PC-3 (cell line): ENCODE measurements around the gene SAMM50. TPM values are rescaled to one million over a fixed set of nuclear protein-coding genes. Genes with fewer than 3 reads are reported as not detected.

ENCODE experiments used
- ATAC-seq: fragments of 200-7000 bp; cut with Tn5 transposase; 2 replicates; pipeline ENCODE4 v1.9.1; 2020; ENCODE audit warnings: mild to moderate bottlenecking, moderate library complexity
- BruUV-seq: library from RNA; stranded (reverse); fragments of 400-500 nt; replicated peaks from 2 replicates; lab custom pipeline; 2021; lab: Mats Ljungman, UMichigan
- CTCF ChIA-PET: fragments of 300-600 bp; sonication (Branson Sonifier 250); formaldehyde crosslinking; loops from one replicate; lab custom pipeline; 2022; ENCODE audit warnings: antibody characterized with exemption; lab: Charles Lee
- POLR2A ChIA-PET: fragments of 300-600 bp; sonication (Branson Sonifier 250); formaldehyde crosslinking; loops from one replicate; lab custom pipeline; 2022; ENCODE audit warnings: antibody characterized with exemption; ENCODE audit not compliant: unreplicated experiment; lab: Charles Lee
- DNase-seq: peaks from one replicate; pipeline ENCODE4 v3.0.0-alpha.2; 2015
- H2AFZ ChIP-seq: fragments of 300-600 bp; sonication (generic); 2 replicates; pipeline ENCODE4 v1.6.0; 2016; ENCODE audit warnings: antibody characterized with exemption, low read length
- H3F3A ChIP-seq: fragments of 300-600 bp; sonication (generic); one replicate; pipeline ENCODE4 v1.6.0; 2017; ENCODE audit warnings: antibody characterized with exemption, low read length, control low read depth, mild to moderate bottlenecking; ENCODE audit not compliant: unreplicated experiment
- H3K27ac ChIP-seq: fragments of 300-600 bp; sonication (generic); 2 replicates; pipeline ENCODE4 v1.5.1; 2016; ENCODE audit warnings: mild to moderate bottlenecking, low read length
- H3K27me3 ChIP-seq: fragments of 300-600 bp; sonication (generic); 2 replicates; pipeline ENCODE4 v1.6.1; 2016; ENCODE audit warnings: low read length, mixed read lengths
- H3K36me3 ChIP-seq: fragments of 300-600 bp; sonication (generic); 2 replicates; pipeline ENCODE4 v1.6.1; 2016; ENCODE audit warnings: low read depth, mixed run types, low read length, mixed read lengths
- H3K4me1 ChIP-seq: fragments of 300-600 bp; sonication (generic); 2 replicates; pipeline ENCODE4 v1.5.1; 2016; ENCODE audit warnings: low read length; ENCODE audit not compliant: insufficient read depth
- H3K4me2 ChIP-seq: fragments of 300-600 bp; sonication (generic); 2 replicates; pipeline ENCODE4 v1.6.0; 2016; ENCODE audit warnings: low read length
- H3K4me3 ChIP-seq: fragments of 300-600 bp; sonication (generic); 2 replicates; pipeline ENCODE4 v1.5.1; 2016; ENCODE audit warnings: mild to moderate bottlenecking, low read length, mixed read lengths
- H3K79me2 ChIP-seq: fragments of 300-600 bp; sonication (generic); 2 replicates; pipeline ENCODE4 v1.6.1; 2017; ENCODE audit warnings: low read length, mixed read lengths
- H3K9ac ChIP-seq: fragments of 300-600 bp; sonication (generic); 2 replicates; pipeline ENCODE4 v1.6.0; 2016; ENCODE audit warnings: mild to moderate bottlenecking, low read length
- H3K9me2 ChIP-seq: fragments of 300-600 bp; sonication (generic); replicated peaks from 2 replicates; pipeline ENCODE4 v1.6.1; 2016; ENCODE audit warnings: mixed run types, low read length, mixed read lengths
- H3K9me3 ChIP-seq: fragments of 300-600 bp; sonication (generic); 2 replicates; pipeline ENCODE4 v1.6.1; 2016; ENCODE audit warnings: low read length, mixed read lengths
- H4K20me1 ChIP-seq: fragments of 300-600 bp; sonication (generic); 2 replicates; pipeline ENCODE4 v1.6.1; 2016; ENCODE audit warnings: low read length, mixed read lengths
- EZH2 ChIP-seq: fragments of 300-600 bp; sonication (generic); IDR thresholded peaks from one replicate; pipeline ENCODE4 v1.6.1; 2017; ENCODE audit warnings: antibody characterized with exemption, mild to moderate bottlenecking, low read length; ENCODE audit not compliant: unreplicated experiment
- EZH2phosphoT487 ChIP-seq: fragments of 300-600 bp; sonication (generic); IDR thresholded peaks from 2 replicates; pipeline ENCODE4 v1.6.1; 2018; ENCODE audit warnings: mild to moderate bottlenecking, antibody characterized with exemption, low read length, borderline replicate concordance
- intact Hi-C: fragments of 100-400 bp; cut with micrococcal nuclease; formaldehyde crosslinking; loops from 2 replicates; pipeline ENCODE4 v1.9.0; 2023
- total RNA-seq: library from RNA; depleted of rRNA; stranded (reverse); fragments of >200 nt; gene quantifications from 2 replicates; pipeline ENCODE4 v1.2.3, GENCODE V29; 2014
- TF ChIP-seq, protein P1 (sequence below): fragments of 300-600 bp; sonication (generic); conservative IDR thresholded peaks from 2 replicates; pipeline ENCODE4 v1.5.1; 2017; ENCODE audit warnings: antibody characterized with exemption, low read depth, mild to moderate bottlenecking, low read length

Gene SAMM50
- total RNA-seq, 1 experiment from 2014 or later: 34.5 TPM

DNA sequence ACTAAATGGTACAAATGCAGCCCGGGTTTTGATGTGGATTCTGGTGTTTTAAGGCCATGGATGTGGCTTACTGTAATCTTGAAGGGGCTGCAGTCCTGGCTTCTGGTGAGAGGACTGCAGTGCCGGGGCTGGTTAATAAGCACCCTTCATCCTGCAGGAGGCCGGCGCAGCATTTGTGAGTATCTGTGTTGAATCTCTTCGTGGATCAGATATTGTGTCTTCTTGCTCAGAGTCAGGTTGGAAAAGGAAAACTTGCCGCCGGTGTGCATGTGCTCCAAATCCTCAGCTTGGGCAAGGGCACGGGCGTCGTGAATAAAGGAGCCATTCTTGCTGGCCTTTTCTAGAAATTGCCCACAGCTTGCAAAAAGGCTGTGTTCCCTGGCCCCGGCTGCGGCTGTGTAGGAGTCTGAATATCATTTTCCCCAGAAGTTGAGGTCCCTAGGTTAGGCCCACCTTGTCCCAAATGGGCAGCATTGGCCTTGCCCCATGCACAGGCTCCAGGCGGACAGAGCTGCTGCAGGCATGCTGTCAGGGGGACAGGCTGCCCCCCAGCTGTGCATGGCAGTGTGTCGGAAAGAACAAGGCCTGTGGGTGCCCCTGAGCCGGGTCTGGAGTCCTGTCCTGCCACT lies 39.9 kb downstream of the SAMM50 start:
- Histone ChIP-seq H2AFZ (no peak overlapping the region), H3K4me1 (peaks cover 14% of the 10 kb centered on the region), H3K9me3 (no peaks in the 10 kb centered on the region), H3K9ac (no peak overlapping the region), H3K36me3 (peaks cover 14% of the 10 kb centered on the region), H3K4me2 (no peak overlapping the region), H3K27me3 (no peaks in the 10 kb centered on the region), H3K27ac (no peak overlapping the region), H3K4me3 (no peak overlapping the region), H3K9me2 (no peaks in the 10 kb centered on the region), H3F3A (no peaks in the 10 kb centered on the region), H4K20me1 (no peaks in the 10 kb centered on the region), H3K79me2 (no peaks in the 10 kb centered on the region)
- BruUV-seq: no TSS peak
- TF ChIP-seq EZH2phosphoT487 (no peak), EZH2 (no peak)
- TF ChIP-seq, protein P1, sequence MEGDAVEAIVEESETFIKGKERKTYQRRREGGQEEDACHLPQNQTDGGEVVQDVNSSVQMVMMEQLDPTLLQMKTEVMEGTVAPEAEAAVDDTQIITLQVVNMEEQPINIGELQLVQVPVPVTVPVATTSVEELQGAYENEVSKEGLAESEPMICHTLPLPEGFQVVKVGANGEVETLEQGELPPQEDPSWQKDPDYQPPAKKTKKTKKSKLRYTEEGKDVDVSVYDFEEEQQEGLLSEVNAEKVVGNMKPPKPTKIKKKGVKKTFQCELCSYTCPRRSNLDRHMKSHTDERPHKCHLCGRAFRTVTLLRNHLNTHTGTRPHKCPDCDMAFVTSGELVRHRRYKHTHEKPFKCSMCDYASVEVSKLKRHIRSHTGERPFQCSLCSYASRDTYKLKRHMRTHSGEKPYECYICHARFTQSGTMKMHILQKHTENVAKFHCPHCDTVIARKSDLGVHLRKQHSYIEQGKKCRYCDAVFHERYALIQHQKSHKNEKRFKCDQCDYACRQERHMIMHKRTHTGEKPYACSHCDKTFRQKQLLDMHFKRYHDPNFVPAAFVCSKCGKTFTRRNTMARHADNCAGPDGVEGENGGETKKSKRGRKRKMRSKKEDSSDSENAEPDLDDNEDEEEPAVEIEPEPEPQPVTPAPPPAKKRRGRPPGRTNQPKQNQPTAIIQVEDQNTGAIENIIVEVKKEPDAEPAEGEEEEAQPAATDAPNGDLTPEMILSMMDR: no peak
- DNase-seq: no peak
- POLR2A ChIA-PET: no interaction called here
- CTCF ChIA-PET: no interaction called here
- intact Hi-C loops: no loop called here
- no peak for ATAC-seq

DNA sequence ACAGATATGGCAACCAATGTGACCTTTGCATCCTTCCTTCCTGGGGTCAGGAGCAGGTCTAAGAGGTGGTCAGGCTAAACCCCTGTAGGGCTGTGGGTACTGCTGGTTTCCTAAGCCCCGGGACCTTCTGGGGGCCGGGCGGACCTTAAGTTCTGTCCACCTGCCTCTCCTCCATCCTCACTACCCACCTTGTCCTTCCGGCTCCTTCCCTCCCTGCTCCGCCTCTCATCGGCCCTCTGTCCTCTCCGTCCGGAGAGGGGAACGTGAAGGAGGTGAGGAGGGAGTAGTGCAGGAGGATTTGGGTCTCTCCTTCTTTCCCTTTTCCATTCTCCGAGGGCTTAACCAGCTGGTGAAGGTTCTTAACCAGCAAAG lies 40.5 kb downstream of the SAMM50 start:
- BruUV-seq: no TSS peak
- H3K4me3 ChIP-seq: no peak overlapping the region
- H3K27ac ChIP-seq: no peak overlapping the region
- intact Hi-C loops: no loop called here
- ChIA-PET POLR2A (no interaction called here), CTCF (no interaction called here)
- no peaks in the 10 kb centered on the region for H3K9me3 ChIP-seq
- H3K4me2 ChIP-seq: no peak overlapping the region
- H3K36me3 ChIP-seq: peaks cover 14% of the 10 kb centered on the region
- no peak for TF ChIP-seq EZH2
- TF ChIP-seq EZH2phosphoT487: no peak
- TF ChIP-seq, protein P1: no peak
- no peaks in the 10 kb centered on the region for H4K20me1 ChIP-seq
- no peaks in the 10 kb centered on the region for H3K9me2 ChIP-seq
- peaks cover 14% of the 10 kb centered on the region for H3K4me1 ChIP-seq
- no peak for DNase-seq
- no peak overlapping the region for H2AFZ ChIP-seq
- ATAC-seq: no peak
- no peak overlapping the region for H3K9ac ChIP-seq
- H3F3A ChIP-seq: no peaks in the 10 kb centered on the region
- H3K27me3 ChIP-seq: no peaks in the 10 kb centered on the region
- H3K79me2 ChIP-seq: no peaks in the 10 kb centered on the region

DNA sequence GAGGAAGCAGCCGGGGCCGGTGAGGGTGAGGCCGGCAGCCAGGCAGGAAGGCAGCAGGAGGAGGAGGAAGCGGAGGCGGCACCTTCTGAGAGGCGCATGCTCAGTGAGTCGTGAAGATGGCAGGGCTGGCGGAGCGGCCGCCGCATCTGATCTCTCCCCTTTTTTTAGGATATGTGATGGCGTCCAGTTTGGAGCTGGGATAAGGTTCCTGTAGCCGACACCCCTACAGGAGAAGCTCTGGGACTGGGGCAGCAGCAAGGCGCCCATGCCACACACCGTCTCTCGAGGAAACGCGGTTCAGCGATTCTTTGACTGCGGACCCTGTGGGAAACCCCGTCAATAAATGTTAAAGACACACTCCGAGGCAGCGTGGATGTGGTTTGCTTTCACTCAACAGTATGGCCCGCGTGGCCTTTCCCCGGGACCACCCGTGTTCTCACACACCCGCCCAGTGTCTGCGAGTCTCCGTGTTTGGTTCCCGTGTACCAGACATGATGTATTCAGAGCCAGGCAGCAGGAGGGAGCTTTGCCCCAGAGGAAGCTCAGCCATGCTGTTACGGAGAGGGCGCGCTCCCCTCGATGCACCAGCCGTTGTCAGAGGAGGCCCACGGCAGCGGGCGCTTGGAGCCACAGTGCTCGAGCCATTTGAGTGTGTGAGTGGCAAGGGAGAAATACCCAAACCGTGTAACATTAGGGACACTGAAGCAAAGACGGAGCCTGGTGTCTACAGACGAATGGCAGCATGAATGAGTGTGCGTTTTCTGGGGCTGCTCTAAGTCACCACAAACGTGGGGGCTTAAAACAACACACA lies 41.1 kb downstream of the SAMM50 start:
- BruUV-seq: no TSS peak
- no peak overlapping the region for H3K4me3 ChIP-seq
- intact Hi-C loops: no loop called here

More for the DNA sequence above, 41.1 kb downstream of the SAMM50 start:
- peaks cover 14% of the 10 kb centered on the region for H3K4me1 ChIP-seq
- no peak overlapping the region for H3K9ac ChIP-seq
- no peak overlapping the region for H3K27ac ChIP-seq
- no peak for DNase-seq
- no peak overlapping the region for H3K4me2 ChIP-seq
- no peak overlapping the region for H2AFZ ChIP-seq
- ChIA-PET POLR2A (no interaction called here), CTCF (no interaction called here)
- no peaks in the 10 kb centered on the region for H3K9me3 ChIP-seq
- no peaks in the 10 kb centered on the region for H4K20me1 ChIP-seq
- no peaks in the 10 kb centered on the region for H3F3A ChIP-seq
- ATAC-seq: no peak
- H3K79me2 ChIP-seq: no peaks in the 10 kb centered on the region
- TF ChIP-seq EZH2phosphoT487: no peak
- TF ChIP-seq, protein P1: no peak
- no peak for TF ChIP-seq EZH2
- H3K9me2 ChIP-seq: no peaks in the 10 kb centered on the region
- no peaks in the 10 kb centered on the region for H3K27me3 ChIP-seq
- peaks cover 11% of the 10 kb centered on the region for H3K36me3 ChIP-seq
